Fibroblast of lung (primary cell): Measurements from ENCODE around the gene SNCG. TPM values are rescaled to one million over a fixed set of nuclear protein-coding genes. Genes with fewer than 3 reads are reported as not detected.
"Not testable (repeated sequence)": the region's sequence is repeated elsewhere in the genome, so short reads cannot be mapped to it uniquely, and the experiment has no call there.

Experiments
- DNase-seq, 2 donors: peaks; one replicate each; pipeline versions ENCODE4 v3.0.0 to v3.0.0-alpha.2; 2010; ENCODE audit warnings: low read depth in 2 of 2
- H2AFZ ChIP-seq: 2 replicates; pipeline ENCODE4 v1.5.1; 2012; ENCODE audit warnings: low read length, control low read depth, inconsistent platforms
- H3K27ac ChIP-seq: 2 replicates; pipeline ENCODE4 v1.5.1; 2011; ENCODE audit warnings: low read length, control low read depth; ENCODE audit not compliant: insufficient read depth
- H3K27me3 ChIP-seq: 2 replicates; pipeline ENCODE4 v1.5.1; 2011; ENCODE audit warnings: mild to moderate bottlenecking, low read length; ENCODE audit not compliant: control insufficient read depth, insufficient read depth
- H3K36me3 ChIP-seq: 2 replicates; pipeline ENCODE4 v1.5.1; 2011; ENCODE audit warnings: low read length; ENCODE audit not compliant: control insufficient read depth, insufficient read depth
- H3K4me1 ChIP-seq: 2 replicates; pipeline ENCODE4 v1.5.1; 2011; ENCODE audit warnings: low read length; ENCODE audit not compliant: control insufficient read depth, insufficient read depth; ENCODE audit errors: extremely low read depth
- H3K4me2 ChIP-seq: 2 replicates; pipeline ENCODE4 v1.5.1; 2011; ENCODE audit warnings: low read length, control low read depth; ENCODE audit not compliant: insufficient read depth; ENCODE audit errors: extremely low read depth
- H3K4me3 ChIP-seq, 4 experiments: fragments of 200-600 bp in 1 of 4; sonication (generic) in 1 of 4; replicated peaks in 1 of 4; 2 replicates each; pipeline ENCODE4 v1.5.1; 2011 to 2016; ENCODE audit warnings: low read length in 4 of 4, low read depth in 3 of 4, mild to moderate bottlenecking in 3 of 4, control low read depth in 2 of 4, inconsistent platforms in 1 of 4, mixed read lengths in 1 of 4; ENCODE audit not compliant: insufficient read depth in 1 of 4; ENCODE audit errors: control extremely low read depth in 1 of 4
- H3K79me2 ChIP-seq: 2 replicates; pipeline ENCODE4 v1.5.1; 2012; ENCODE audit warnings: mild to moderate bottlenecking, low read length, inconsistent platforms; ENCODE audit not compliant: control insufficient read depth, insufficient read depth
- H3K9ac ChIP-seq: 2 replicates; pipeline ENCODE4 v1.5.1; 2011; ENCODE audit warnings: mild to moderate bottlenecking, low read length, control low read depth; ENCODE audit not compliant: insufficient read depth
- H3K9me3 ChIP-seq: 2 replicates; pipeline ENCODE4 v1.5.1; 2012; ENCODE audit warnings: low read depth, low read length; ENCODE audit not compliant: control insufficient read depth, insufficient read depth
- H4K20me1 ChIP-seq: 2 replicates; pipeline ENCODE4 v1.5.1; 2011; ENCODE audit warnings: low read length; ENCODE audit not compliant: control insufficient read depth, insufficient read depth; ENCODE audit errors: extremely low read depth
- EZH2 ChIP-seq: IDR thresholded peaks from 2 replicates; pipeline ENCODE4 v1.5.1; 2012; ENCODE audit warnings: low read length, control low read depth, mild to moderate bottlenecking; ENCODE audit errors: missing control alignments
- polyA plus RNA-seq, 2 donors: library from polyadenylated mRNA; depleted of rRNA in 1 of 2; stranded (reverse) in 1 of 2; unstranded in 1 of 2; fragments of >200 nt; gene quantifications; 2 replicates each; pipeline ENCODE4 v1.2.1, GENCODE V29; 2011 to 2012; ENCODE audit warnings: missing spikeins in 1 of 2
- total RNA-seq: library from RNA; depleted of rRNA; stranded (reverse); fragments of >200 nt; gene quantifications from 2 replicates; pipeline ENCODE4 v1.2.1, GENCODE V29; 2014
- TF ChIP-seq, protein P1 (sequence below), 2 donors: IDR thresholded peaks in 1 of 2; conservative IDR thresholded peaks in 1 of 2; 1 replicate in 1 of 2; 2 replicates in 1 of 2; pipeline ENCODE4 v1.5.1; 2011 to 2012; ENCODE audit warnings: low read length in 2 of 2, control low read depth in 1 of 2, inconsistent platforms in 1 of 2, low read depth in 1 of 2, mild to moderate bottlenecking in 1 of 2

SNCG gene
- total and polyA plus RNA-seq, 2 donors (not counting 1 experiment from before 2014, with no cell fraction given): 21.3 to 34.4 TPM

DNA sequence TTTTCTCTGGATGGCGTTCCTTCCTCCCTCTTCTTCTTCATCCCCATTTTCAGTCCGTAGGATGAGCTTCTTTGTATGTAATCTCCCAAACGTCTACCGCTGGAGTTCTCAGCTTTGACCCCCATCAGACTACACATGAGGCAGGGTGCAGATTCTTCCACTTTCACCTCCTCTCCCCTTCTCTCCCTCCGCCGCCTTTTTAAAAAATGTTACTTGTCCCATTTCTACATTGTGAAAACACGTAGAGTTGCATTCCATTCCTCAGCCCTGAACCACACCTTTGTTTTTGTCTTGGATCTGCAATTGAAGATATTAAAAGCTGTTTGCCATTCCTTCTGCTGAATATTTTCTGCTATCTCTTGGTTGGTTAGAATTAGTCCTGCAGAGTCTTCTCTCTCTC is 16.1 kb downstream of the SNCG start:
- Histone ChIP-seq H3K4me1 (peaks cover 11% of the 10 kb centered on the region), H3K9ac (no peak overlapping the region), H3K27me3 (no peaks in the 10 kb centered on the region), H3K36me3 (no peaks in the 10 kb centered on the region), H3K9me3 (no peaks in the 10 kb centered on the region), H2AFZ (no peak overlapping the region), H3K79me2 (no peaks in the 10 kb centered on the region), H3K4me2 (no peak overlapping the region), H4K20me1 (no peaks in the 10 kb centered on the region), H3K4me3 (no peak overlapping the region), H3K27ac (no peak overlapping the region)
- no peak for DNase-seq
- TF ChIP-seq, protein P1, sequence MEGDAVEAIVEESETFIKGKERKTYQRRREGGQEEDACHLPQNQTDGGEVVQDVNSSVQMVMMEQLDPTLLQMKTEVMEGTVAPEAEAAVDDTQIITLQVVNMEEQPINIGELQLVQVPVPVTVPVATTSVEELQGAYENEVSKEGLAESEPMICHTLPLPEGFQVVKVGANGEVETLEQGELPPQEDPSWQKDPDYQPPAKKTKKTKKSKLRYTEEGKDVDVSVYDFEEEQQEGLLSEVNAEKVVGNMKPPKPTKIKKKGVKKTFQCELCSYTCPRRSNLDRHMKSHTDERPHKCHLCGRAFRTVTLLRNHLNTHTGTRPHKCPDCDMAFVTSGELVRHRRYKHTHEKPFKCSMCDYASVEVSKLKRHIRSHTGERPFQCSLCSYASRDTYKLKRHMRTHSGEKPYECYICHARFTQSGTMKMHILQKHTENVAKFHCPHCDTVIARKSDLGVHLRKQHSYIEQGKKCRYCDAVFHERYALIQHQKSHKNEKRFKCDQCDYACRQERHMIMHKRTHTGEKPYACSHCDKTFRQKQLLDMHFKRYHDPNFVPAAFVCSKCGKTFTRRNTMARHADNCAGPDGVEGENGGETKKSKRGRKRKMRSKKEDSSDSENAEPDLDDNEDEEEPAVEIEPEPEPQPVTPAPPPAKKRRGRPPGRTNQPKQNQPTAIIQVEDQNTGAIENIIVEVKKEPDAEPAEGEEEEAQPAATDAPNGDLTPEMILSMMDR (conservative IDR thresholded peaks at IDR 0.05 in 1 of 2, IDR thresholded peaks at IDR 0.05 in 1 of 2; ENCODE audit: low read depth in 1 of 2, low read length in 2 of 2): no peak
- no peak for TF ChIP-seq EZH2

DNA sequence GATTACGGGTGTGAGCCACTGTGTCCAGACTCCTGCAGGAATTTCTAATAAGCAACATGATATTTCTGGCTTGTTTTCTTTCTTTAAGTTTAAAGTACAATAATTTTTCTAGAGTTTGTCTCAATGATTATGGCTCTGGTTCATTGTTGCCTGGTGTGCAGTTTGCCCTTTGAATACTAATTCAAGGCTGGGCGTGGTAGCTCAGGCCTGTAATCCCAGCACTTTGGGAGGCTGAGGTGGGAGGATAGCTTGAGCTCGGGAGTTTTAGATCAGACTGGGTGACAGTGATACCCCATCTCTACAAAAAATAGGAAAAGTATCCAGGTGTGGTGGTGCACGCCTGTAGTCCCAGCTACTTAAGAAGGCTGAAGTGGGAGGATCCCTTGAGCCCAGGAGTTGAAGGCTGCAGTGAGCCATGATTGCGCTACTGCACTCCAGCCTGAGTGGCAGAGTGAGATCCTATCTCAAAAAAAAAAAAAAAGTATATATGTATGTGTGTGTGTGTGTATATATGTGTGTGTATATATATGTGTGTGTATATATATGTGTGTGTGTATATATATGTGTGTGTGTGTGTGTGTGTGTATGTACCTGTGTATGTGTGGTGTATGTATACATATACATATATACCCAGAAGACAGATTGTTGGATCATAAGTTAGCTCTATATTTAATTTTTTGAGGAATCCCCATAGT is 18.1 kb downstream of the SNCG start:
- no peak overlapping the region for H3K4me3 ChIP-seq
- H3K4me2 ChIP-seq: no peak overlapping the region
- H3K79me2 ChIP-seq: no peaks in the 10 kb centered on the region
- TF ChIP-seq EZH2: no peak
- TF ChIP-seq, protein P1 (conservative IDR thresholded peaks at IDR 0.05 in 1 of 2, IDR thresholded peaks at IDR 0.05 in 1 of 2; ENCODE audit: low read depth in 1 of 2, low read length in 2 of 2): no peak
- H3K27ac ChIP-seq: no peak overlapping the region
- no peaks in the 10 kb centered on the region for H3K36me3 ChIP-seq
- H3K27me3 ChIP-seq: no peaks in the 10 kb centered on the region
- H3K4me1 ChIP-seq: peaks cover 3% of the 10 kb centered on the region
- no peaks in the 10 kb centered on the region for H3K9me3 ChIP-seq
- no peak overlapping the region for H2AFZ ChIP-seq
- DNase-seq: no peak
- no peaks in the 10 kb centered on the region for H4K20me1 ChIP-seq
- no peak overlapping the region for H3K9ac ChIP-seq

DNA sequence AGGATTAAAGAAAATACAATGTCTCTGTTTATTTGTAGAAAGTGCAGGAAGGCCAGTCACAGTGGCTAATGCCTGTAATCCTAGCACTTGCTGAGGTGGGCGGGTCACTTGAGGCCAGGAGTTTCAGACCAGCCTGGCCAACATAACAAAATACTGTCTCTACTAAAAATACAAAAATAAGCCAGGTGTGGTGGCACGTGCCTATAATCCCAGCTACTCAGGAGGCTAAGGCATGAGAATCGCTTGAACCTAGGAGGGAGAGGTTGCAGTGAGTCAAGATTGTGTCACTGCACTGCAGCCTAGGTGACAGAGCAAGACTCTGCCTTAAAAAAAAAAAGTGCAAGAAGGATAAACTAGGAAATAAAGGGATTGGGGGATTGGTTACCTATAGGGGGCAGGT is 20.1 kb downstream of the SNCG start:
- H2AFZ ChIP-seq, H4K20me1 ChIP-seq, H3K36me3 ChIP-seq, H3K27ac ChIP-seq, H3K9me3 ChIP-seq, H3K4me2 ChIP-seq, H3K27me3 ChIP-seq, H3K4me3 ChIP-seq, H3K4me1 ChIP-seq, H3K9ac ChIP-seq, H3K79me2 ChIP-seq, DNase-seq: not testable (repeated sequence)
